GM18868 (cell line): Measurements from ENCODE around the gene RBFOX1.

Experiments used
- ATAC-seq: cut with Tn5 transposase; IDR thresholded peaks from one replicate; pipeline ENCODE4 v1.9.1; 2021; ENCODE audit warnings: mild to moderate bottlenecking, moderate library complexity; ENCODE audit not compliant: unreplicated experiment

The RBFOX1 gene

GRCh38 chr16:7650431-7650830 is 317.8 kb downstream of the RBFOX1 start:
- no peak for ATAC-seq

DNA sequence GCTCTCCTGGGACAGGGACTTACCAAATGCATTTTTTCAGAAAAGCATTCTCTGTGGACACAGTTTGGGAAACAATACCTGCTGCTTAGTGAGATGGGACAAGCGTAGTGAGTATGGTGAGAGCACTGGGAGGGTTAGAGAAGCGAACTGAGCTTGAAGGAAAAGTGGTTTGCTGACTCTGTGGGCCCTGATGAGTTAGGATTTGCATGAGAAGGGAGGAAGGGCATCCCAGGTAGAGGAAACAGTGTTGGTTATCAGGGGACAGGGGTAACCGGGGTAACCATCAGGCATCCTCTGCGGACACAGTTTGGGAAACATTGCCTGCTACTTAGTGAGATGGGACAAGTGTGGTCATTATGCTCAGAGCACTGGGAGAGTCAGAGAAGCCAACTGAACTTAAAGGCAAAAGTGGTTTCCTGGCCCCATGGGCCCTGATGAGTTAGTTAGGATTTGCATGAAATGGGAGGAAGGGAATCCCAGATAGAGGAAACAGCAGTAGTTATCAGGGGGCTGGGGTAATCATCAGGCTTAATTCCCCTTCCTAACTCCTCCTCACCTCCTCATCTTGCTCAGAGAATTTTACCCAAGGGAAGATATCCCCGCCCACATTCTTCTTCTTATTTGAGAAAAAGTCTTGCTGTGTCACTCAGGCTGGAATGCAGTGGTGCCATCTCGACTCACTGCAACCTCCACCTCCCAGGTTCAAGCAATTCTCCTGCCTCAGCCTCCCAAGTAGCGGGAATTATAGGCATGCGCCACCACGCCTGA is 319.3 kb downstream of the RBFOX1 start:
- ATAC-seq, result no peak

- no peak for ATAC-seq
Measured at GRCh38 chr16:7653746-7654461, 321.3 kb downstream of the RBFOX1 start.

DNA sequence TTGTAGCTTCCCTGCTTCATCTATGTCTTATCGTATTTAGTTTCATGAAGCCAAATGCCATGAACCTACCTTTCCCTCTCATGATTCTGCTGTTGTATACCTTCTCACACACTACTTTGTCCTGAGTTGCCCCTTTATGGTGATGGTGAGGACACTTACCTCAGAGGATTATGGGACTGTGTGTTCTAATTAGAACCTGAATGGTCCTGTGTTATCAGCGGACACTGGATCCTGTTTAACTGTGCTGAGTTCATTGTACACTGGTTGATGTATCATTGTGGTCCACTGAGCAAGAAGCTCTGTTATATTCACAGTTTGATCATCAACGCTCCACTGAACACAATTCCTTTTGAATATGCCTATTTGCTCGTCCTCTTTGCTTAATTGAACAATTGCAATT is 343.0 kb downstream of the RBFOX1 start:
- no peak for ATAC-seq

GRCh38 chr16:7680296-7680695 is 347.7 kb downstream of the RBFOX1 start:
- no peak for ATAC-seq

DNA sequence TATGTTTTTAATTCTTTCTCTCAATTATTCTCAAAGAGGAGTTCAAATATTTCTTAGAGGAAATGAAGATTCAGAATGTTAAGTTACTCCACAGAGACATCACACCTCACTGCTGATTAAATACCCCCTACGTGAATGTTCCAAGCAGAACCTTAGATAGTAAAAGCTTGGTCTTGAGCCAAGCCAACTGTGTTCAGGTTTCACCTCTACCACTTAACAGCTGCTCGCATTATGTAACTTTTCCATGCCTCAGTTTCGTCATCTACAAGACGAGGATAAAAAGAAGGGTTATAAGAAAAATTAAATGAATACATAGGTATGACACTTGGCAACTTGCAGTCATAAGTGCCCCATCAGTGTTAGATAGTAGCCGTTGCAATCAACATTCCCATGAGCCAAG is 356.2 kb downstream of the RBFOX1 start:
- no peak for ATAC-seq

DNA sequence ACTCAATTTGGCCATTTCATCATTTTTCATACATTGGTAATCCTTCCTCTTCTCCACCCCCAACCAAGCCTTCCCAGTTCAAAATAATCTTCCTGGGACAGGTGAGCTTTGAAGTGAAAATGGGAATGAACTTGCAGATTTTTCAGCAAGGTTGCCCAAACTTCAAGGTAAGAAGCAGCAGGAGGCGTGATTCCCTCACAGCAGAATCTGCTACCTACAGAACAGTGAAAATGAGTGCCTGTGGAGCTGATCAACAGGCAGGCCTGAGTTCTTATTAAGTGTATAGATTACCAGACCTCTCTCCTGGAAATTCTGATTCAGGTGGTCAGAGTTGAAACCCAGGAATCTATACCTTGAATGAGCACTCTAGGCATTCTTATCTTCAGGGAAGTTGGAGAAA is 356.6 kb downstream of the RBFOX1 start:
- no peak for ATAC-seq

GRCh38 chr16:7691533-7691932 is 358.9 kb downstream of the RBFOX1 start:
- ATAC-seq, result no peak

GRCh38 chr16:7703672-7704071 is 371.0 kb downstream of the RBFOX1 start:
- ATAC-seq, result no peak

DNA sequence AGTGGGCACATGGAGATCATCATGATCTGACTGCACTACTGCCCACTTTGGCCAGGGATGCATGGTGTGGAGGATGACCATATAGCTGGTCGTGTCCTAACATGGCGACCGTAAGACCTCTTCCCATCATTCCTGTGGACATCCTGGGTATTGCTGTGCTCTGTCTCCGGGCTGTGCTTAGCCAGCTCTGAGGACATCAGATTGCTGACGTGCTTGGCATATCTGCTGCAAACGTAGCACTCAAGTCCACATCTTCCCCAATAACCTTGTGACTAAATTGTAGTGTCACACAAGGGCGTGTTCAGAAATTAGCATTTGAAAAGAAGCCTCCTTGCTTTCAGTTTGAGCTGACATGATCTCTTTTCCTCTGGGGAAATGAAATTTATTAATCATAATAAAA is 373.2 kb downstream of the RBFOX1 start:
- ATAC-seq, result no peak

DNA sequence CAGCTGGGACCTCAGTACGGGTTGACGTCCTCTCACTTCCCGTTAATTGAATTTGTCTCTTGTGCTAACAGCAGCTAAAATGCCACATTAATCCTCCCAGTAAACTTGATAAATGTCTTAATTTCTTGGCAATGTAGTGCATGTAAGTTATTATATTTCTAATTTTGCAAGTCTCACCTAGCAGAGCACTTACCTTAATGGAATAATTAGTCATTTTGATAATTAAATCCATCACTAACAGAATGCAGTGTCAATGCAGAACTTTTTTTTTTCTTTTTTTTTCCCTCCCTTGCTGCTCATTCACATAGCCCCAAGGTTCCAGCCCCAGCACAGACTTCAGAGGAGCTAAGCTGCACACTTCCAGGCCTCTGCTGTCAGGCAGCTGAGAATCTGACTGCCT is 376.5 kb downstream of the RBFOX1 start:
- ATAC-seq, result no peak

- ATAC-seq, result no peak
Measured at GRCh38 chr16:7713244-7713643, 380.6 kb downstream of the RBFOX1 start.

DNA sequence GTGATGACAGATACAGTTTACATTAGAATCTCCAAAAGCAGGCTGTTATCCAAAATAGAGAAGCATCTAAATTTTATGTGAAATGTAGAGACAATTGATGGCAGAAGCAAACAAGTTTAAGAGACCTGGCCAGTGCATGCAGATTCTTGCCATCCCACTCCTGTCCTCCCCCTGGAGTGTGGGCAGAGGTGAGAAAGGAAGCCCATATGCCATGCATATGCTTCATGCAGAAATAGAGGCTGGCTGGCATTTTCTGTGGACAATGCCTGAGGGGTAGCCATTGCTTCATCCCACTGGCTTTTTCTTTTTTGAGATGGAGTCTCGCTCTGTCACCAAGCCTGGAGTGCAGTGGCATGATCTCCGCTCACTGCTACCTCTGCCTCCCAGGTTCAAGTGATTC is 382.1 kb downstream of the RBFOX1 start:
- no peak for ATAC-seq

DNA sequence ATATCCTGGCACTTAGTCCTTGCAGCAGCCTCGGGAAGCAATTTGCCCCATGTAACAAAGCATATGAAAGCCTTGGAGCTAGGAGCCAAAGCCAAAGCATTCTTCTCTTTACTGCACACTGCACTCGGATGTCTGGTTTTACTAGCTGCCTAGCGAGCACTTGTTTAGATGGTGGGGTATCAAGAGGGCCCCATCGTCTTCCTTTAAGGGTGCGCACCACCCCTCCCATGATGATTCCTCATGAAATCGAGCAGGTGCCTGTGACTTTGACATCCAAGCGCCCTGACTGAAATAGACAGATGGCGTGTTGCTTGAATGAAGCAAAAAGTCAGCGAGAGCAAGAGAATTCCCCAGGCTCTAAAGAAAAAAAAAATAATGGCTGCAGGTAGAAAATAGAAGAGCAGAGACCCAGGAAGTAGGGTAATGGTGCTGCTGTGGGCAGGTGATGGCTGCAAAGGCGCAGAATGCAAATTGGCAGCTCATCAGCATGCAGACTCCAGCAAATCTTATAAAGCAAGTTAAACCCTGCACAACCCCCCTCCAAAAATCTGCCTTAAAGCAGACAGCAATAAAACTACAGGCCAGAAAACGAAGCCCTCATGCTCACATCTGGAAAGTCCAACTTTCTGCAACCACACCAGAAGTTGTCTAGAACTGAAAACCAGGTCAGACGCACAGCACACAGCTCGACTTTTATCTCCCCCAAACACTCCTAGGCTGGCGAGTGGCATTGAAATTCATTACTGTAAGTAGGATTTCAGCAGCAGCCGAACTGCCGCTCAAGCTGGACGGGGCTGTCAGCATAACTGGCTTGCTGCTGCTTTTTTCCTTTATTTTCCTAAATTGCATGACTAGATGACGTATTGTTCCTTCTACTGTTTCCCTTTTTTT is 384.3 kb downstream of the RBFOX1 start:
- ATAC-seq, result no peak

DNA sequence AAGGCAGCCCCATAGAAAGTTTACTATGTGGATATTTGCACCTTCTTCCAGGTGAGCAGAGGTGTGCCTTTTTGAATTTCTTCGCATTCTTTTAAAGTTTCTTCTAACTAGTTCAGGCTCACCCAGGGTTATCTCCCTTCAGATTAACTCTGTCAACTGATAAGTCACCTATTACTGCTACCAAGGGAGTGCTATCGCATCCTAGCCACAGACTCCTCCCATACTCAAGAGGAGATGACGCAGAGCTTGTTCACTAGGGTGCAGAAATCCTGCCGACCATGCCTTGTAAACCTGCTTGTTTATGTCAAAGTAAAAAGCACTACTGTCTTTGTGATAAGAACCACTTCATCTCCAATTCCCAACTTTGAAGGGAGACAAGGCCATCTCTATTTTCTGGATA is 390.1 kb downstream of the RBFOX1 start:
- no peak for ATAC-seq

- no peak for ATAC-seq
Measured at GRCh38 chr16:7731141-7731540, 398.5 kb downstream of the RBFOX1 start.

- ATAC-seq, result no peak
Measured at GRCh38 chr16:7736138-7736665, 403.6 kb downstream of the RBFOX1 start.

DNA sequence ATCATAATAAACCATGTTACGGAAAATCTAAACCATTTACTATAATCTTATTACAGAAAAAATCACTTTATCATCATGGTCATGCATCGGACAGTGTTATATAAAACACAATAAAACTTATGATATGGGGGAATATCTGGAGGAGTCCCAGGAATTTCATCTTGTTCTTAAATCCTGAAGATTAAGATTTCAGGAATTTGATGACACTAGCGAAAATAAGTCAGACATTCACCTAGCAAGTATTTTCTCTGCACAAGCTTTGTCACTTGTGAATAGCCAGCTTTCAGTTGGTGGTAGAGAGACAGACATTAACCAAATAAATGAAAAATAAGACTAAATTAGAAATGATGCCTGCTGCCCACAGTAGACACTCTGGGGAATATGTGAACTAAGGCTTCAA is 410.0 kb downstream of the RBFOX1 start:
- no peak for ATAC-seq

DNA sequence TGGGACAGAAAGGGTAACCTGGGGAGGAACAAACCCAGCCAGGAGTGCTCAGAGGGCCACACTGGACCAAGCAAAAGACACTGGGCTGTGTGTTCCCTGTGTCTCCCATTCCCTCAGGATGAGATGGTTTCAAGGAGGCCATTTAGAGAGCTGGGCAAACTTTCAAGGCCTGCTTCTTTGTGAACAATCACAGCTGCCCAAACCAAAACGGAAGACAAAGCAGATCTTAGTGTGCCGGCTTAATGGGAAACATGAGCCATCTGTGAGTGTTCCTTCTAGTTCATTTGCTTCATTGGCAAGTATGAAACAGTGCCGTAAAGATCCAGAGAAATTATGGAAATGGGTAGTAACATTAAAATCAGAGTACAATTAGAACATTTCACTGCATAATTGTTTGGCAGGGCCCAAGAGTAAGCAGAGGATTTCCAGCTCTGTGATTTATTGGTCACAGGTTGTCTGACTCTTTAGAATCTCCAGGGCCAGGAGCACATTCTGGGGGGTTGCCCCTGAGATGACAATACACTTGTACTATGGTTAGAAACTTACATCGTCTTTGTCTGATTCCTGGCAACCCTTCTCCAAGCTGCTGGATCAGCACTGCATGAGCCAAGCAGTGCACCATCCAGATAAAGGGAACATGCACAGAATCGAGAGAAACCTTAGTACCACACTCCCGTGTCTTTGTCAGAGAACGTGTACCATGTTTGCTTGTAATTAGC is 412.1 kb downstream of the RBFOX1 start:
- ATAC-seq, result no peak

DNA sequence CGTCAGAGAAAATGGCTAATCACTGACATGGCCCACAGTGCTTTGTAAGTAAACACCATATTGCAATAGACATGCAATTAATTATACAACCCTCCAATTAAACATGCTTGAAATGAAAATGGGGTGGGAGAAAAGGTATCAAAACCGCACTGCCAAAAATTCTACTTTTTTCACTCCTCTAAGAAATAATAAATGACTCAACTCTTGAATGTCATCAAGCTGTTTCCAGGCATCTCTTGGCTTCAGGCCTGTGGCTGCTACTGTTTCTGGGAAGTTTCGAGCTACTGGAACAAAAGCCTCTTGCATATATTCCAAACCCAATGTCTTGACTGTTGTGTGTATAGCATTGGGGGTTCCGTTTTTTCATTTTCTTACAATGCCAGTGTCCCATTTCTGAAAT is 412.6 kb downstream of the RBFOX1 start:
- ATAC-seq, result no peak

GRCh38 chr16:7746941-7747340 is 414.3 kb downstream of the RBFOX1 start:
- ATAC-seq, result no peak
